Adrenal gland (tissue), 12 donors: Measurements from ENCODE around the gene ATOH8. TPM values are rescaled to one million over a fixed set of nuclear protein-coding genes. Genes with fewer than 3 reads are reported as not detected.
A peak's percentile ranks its signal among the peaks of the same experiment; 100 is the strongest.

Experiments used
- DNase-seq, 7 donors: peaks; one replicate each; pipeline ENCODE4 v3.0.0-alpha.2; 2019 to 2020
- H3K27ac ChIP-seq, 5 donors: fragments of 200-600 bp; sonication (generic) in 4 of 5; 1 replicate in 3 of 5; 2 replicates in 2 of 5; pipeline versions ENCODE4 v1.5.1 to v1.8.0; 2016 to 2020; ENCODE audit warnings: mild to moderate bottlenecking in 1 of 5
- H3K27me3 ChIP-seq: fragments of 200-600 bp; 2 replicates; pipeline ENCODE4 v1.8.0; 2021
- H3K36me3 ChIP-seq, 2 donors: fragments of 200-600 bp; replicated peaks in 1 of 2; 1 replicate in 1 of 2; 2 replicates in 1 of 2; pipeline versions ENCODE4 v1.5.1 to v1.8.0; 2018 to 2022
- H3K4me1 ChIP-seq, 2 donors: fragments of 200-600 bp; replicated peaks in 1 of 2; 1 replicate in 1 of 2; 2 replicates in 1 of 2; pipeline versions ENCODE4 v1.5.1 to v1.8.0; 2018 to 2021
- H3K4me3 ChIP-seq, 4 donors: fragments of 200-600 bp; sonication (generic) in 3 of 4; one replicate each; pipeline ENCODE4 v1.5.1; 2016 to 2018
- H3K9me3 ChIP-seq, 3 donors: fragments of 200-600 bp; sonication (generic) in 1 of 3; replicated peaks in 1 of 3; 1 replicate in 2 of 3; 2 replicates in 1 of 3; pipeline versions ENCODE4 v1.5.1 to v1.8.0; 2016 to 2021
- POLR2A ChIP-seq, 2 donors: fragments of 450-650 bp; IDR thresholded peaks; one replicate each; pipeline ENCODE4 v1.6.1; 2017; ENCODE audit warnings: antibody characterized with exemption in 2 of 2, mild to moderate bottlenecking in 2 of 2, moderate library complexity in 1 of 2
- WGBS, 4 donors: extraction: QIAGEN DNeasy Blood & Tissue Kit in 2 of 4; methylation state at CpG; one replicate each; pipeline versions ENCODE4 v1.1.5 to v1.1.7; 2013 to 2017; 5-methylcytosine and 5-hydroxymethylcytosine counted together
- intact Hi-C, 2 donors: fragments of 100-400 bp; cut with DNase I; formaldehyde crosslinking; loops; one replicate each; pipeline versions ENCODE4 v1.14.1 to v1.15.0; 2022 to 2023
- polyA plus RNA-seq, 3 donors: library from polyadenylated mRNA; stranded (reverse); fragments of 200-250 nt in 2 of 3; fragments of 350-450 nt in 1 of 3; fragmentation: Illumina TruSeq in 1 of 3; extraction: RNeasy Lipid Tissue Mini Kit (QIAGEN cat#74804) in 1 of 3; gene quantifications; one replicate each; pipeline ENCODE4 v1.2.3, GENCODE V29; 2013 to 2014
- total RNA-seq, 9 donors: library from RNA; depleted of rRNA in 4 of 9; stranded (reverse); fragments of >200 nt in 4 of 9; fragments of 120-200 nt in 1 of 9; fragmentation: NEBNext Ultra II Directional in 1 of 9; extraction: Animal tissue kit (Norgen Biotek cat#: 25700) in 1 of 9; gene quantifications; one replicate each; pipeline versions ENCODE4 v1.1.0 to v1.2.4, GENCODE V29; 2013 to 2023
- TF ChIP-seq, protein P1 (sequence below), 6 experiments: fragments of 450-650 bp in 4 of 6; fragments of 200-600 bp in 2 of 6; sonication (generic) in 1 of 6; IDR thresholded peaks; 1 replicate in 5 of 6; 2 replicates in 1 of 6; pipeline versions ENCODE4 v1.5.1 to v1.8.0; 2016 to 2021; ENCODE audit warnings: antibody characterized with exemption in 6 of 6, mild to moderate bottlenecking in 2 of 6, moderate library complexity in 1 of 6
- donor health status: healthy with polysubstance abuse.
- donor health status: Bipolar disorder and iron deficiency.
- donor health status: DM: yes; HTN: yes; CAD: no.
- donor health status: DM: no; HTN: no; CAD: no.
- donor health status: DM: no; HTN: no; CAD: no.
- donor health status: DM: yes; HTN: yes; CAD: no.

Gene ATOH8
- total and polyA plus RNA-seq, 12 donors: 0.88 to 44.0 (median 6.0) TPM

DNA sequence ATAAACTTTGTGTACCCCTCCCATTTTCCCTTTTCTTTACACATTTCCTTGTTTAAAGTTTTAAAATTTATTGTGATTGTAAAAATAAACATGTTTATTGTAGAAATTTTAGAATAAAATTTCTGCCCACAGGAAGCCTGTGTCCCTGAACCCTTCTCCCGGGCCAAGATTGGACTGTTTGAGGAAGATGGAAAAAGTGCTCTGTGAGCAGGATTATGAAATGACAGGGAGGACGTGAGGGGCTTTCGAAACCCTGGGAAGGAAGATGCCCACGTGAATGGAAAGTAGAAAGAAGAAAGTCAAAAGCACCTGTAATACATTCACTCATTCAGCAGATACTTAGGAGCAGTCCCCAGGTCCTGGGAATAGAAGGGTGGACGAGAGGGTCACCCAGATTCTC lies 25.4 kb upstream of the ATOH8 start:
- Histone ChIP-seq H3K9me3 (no peaks in the 10 kb centered on the region), H3K4me1 (peaks cover 0 to 18% of the 10 kb centered on the region in 2 donors), H3K27ac (peak overlapping the region in 1 of 5 donors; percentile 45), H3K36me3 (no peaks in the 10 kb centered on the region), H3K27me3 (no peaks in the 10 kb centered on the region), H3K4me3 (no peak overlapping the region)
- no peak for DNase-seq
- WGBS, 4 donors: 44 to 61% (median 47%) methylated on average over 5 of the region's 5 CpGs
- TF ChIP-seq, protein P1, sequence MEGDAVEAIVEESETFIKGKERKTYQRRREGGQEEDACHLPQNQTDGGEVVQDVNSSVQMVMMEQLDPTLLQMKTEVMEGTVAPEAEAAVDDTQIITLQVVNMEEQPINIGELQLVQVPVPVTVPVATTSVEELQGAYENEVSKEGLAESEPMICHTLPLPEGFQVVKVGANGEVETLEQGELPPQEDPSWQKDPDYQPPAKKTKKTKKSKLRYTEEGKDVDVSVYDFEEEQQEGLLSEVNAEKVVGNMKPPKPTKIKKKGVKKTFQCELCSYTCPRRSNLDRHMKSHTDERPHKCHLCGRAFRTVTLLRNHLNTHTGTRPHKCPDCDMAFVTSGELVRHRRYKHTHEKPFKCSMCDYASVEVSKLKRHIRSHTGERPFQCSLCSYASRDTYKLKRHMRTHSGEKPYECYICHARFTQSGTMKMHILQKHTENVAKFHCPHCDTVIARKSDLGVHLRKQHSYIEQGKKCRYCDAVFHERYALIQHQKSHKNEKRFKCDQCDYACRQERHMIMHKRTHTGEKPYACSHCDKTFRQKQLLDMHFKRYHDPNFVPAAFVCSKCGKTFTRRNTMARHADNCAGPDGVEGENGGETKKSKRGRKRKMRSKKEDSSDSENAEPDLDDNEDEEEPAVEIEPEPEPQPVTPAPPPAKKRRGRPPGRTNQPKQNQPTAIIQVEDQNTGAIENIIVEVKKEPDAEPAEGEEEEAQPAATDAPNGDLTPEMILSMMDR (IDR thresholded peaks at IDR 0.05): no peak
- TF ChIP-seq POLR2A (IDR thresholded peaks at IDR 0.05): no peak
- intact Hi-C loops: loop anchor here in 1 of 2 donors (2.0 kb wide), 2 partner anchors 20 to 86 kb away; no protein-coding TSS in a partner anchor

DNA sequence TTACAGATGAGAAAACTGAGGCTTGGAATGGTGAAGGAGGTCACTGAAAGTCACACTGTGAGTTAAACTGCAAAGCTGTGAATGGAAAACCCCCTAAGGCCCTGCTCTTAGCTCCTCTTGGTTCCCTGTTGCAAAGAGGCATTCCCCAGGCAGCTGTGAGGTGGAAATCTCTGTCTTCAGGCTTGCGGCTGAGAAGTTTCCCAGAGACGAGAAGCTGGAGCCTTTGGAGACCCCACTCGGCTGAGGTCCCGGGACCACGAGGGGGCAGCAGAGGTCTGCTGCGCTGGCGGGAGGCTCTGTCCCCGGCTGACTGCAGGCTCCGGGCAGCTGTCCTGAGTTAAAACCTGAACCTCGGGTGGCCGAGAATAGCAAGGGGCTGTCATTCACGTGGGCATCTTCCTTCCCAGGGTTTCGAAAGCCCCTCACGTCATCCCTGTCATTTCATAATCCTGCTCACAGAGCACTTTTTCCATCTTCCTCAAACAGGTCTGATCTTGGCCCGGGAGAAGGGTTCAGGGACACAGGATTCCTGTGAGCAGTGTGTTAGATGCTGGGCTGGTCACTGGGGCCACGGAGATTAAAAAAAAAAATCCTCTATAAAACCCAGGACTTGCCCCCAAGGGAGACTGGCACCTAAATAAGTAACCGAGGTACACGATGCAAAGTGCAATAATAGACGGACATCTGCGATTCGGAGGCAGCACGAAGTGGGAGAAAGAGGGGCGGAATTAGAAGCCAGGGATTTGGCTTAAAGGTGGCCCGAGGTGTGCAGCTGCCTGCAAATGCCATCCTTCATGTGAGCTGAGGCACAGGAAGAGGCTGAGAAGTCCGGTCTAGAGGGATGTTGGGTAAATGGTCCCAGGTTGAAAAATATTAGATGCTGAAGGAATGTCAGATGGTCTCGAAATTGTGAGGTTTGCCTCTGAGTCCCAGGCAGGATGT lies 24.6 kb upstream of the ATOH8 start:
- 32 to 56% (median 41%) methylated on average over 16 to 26 of the region's 26 CpGs for WGBS, 4 donors
- intact Hi-C loops: loop anchor here in 1 of 2 donors (2.0 kb wide), 2 partner anchors 20 to 86 kb away; no protein-coding TSS in a partner anchor
- Histone ChIP-seq H3K9me3 (no peaks in the 10 kb centered on the region), H3K4me3 (no peak overlapping the region), H3K27ac (peak overlapping the region in 1 of 5 donors; percentile 45), H3K36me3 (no peaks in the 10 kb centered on the region), H3K4me1 (peaks cover 0 to 18% of the 10 kb centered on the region in 2 donors), H3K27me3 (no peaks in the 10 kb centered on the region)
- no peak for TF ChIP-seq POLR2A (IDR thresholded peaks at IDR 0.05)
- TF ChIP-seq, protein P1 (IDR thresholded peaks at IDR 0.05): peak; percentile 86 to 97 (median 92)
- DNase-seq: peak; percentile 85 to 94 (median 90)

DNA sequence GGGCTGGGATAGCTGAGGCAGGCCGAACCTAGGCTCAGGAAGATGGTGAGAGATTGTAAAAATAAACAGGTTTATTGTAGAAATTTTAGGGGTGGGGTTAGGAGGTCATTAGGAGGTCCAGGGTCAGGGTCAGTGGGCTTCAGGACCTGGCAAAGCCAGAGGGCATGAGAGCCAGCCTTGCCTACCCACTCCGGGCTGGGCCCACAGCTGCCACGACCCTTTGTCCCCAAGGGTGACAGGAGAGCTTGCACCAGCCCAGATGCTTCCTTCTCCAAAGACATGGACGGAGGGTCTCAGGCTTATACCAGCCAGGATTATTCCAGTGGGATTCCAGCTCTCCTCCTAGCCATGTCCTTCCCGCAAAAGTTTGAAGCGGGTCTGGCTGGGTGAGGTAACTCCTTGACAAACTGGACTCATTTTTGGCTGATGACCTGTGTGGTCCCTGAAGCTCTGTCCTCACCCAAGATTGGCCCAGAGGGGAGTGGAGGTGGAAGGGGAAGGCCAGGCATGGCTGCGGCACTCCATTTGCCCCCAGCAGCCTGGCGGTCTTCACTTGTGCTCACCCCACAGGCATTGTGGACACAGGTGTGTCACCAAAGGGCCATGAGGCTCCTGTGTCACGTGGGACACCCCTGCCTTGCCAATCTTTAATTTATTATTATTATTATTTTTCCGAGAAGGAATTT lies 23.8 kb upstream of the ATOH8 start:
- Histone ChIP-seq H3K27me3 (no peaks in the 10 kb centered on the region), H3K36me3 (no peaks in the 10 kb centered on the region), H3K27ac (no peak overlapping the region), H3K9me3 (no peaks in the 10 kb centered on the region), H3K4me1 (peaks cover 0 to 16% of the 10 kb centered on the region in 2 donors), H3K4me3 (no peak overlapping the region)
- intact Hi-C loops: loop anchor here (2.0 to 5.0 kb wide), 3 partner anchors 19 to 85 kb away; no protein-coding TSS in a partner anchor
- 69 to 89% (median 80%) methylated on average over 6 to 10 of the region's 10 CpGs for WGBS, 4 donors
- TF ChIP-seq, protein P1 (IDR thresholded peaks at IDR 0.05): no peak
- TF ChIP-seq POLR2A (IDR thresholded peaks at IDR 0.05): no peak
- DNase-seq: no peak

DNA sequence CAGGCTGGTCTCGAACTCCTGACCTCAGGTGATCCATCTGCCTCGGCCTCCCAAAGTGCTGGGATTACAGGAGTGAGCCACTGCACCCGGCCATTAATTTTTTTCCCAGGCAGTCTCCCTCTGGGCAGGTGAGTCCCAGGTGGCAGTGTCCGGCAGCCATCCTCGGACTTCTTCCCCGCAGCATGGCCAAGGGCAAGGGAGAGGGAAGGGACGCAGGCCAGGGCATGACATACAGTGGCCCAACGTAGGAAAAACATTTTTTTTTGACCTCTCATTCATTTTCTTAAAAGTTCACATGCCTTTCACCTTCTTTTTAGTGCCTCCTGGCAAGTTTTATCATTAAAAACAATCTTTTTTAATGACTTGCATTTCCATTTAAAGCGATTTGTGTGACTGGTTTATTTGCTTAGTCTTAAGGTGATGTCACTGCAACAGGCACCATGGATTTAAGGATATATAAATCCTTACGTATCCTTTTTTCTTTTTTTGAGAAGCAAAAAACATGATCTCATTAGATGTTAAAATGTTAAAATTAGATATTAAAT lies 23.0 kb upstream of the ATOH8 start:
- Histone ChIP-seq H3K4me1 (peaks cover 0 to 9% of the 10 kb centered on the region in 2 donors), H3K27ac (no peak overlapping the region)
- TF ChIP-seq, protein P1 (IDR thresholded peaks at IDR 0.05): no peak
- TF ChIP-seq POLR2A (IDR thresholded peaks at IDR 0.05): no peak

More for the DNA sequence above, 23.0 kb upstream of the ATOH8 start:
- Histone ChIP-seq H3K9me3 (no peaks in the 10 kb centered on the region), H3K27me3 (no peaks in the 10 kb centered on the region), H3K36me3 (no peaks in the 10 kb centered on the region), H3K4me3 (no peak overlapping the region)
- intact Hi-C loops: loop anchor here in 1 of 2 donors (5.0 kb wide), 1 partner anchor 82 kb away; no protein-coding TSS in a partner anchor
- no peak for DNase-seq
- WGBS, 4 donors: 80 to 90% (median 89%) methylated on average over 10 of the region's 10 CpGs
